NCI-H82 (cell line): Measurements from ENCODE around the gene SP3.

Source experiments
- DNase-seq: peaks from one replicate; lab custom pipeline; 2025; lab: John Stamatoyannopoulos, UW

Gene SP3

DNA sequence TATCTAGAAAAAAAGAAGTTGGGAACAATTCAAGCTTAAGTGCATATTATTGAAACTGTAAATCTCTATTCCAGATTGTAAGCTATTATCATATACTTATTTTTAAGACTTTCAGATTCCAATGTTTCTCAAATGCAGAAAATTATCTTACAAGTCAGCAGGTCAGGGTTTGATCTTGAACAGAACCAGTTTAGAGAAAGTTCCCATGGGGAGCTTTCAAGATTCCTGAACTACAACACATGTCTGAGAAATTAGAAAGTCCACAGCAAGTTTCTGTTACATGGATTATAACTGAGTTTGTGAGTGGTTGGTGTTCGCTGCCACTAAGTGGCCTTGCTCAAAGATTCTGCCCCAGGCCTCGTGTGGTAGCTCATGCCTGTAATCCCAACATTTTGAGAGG, 31.6 kb upstream of the SP3 start:
- DNase-seq, result no peak

DNA sequence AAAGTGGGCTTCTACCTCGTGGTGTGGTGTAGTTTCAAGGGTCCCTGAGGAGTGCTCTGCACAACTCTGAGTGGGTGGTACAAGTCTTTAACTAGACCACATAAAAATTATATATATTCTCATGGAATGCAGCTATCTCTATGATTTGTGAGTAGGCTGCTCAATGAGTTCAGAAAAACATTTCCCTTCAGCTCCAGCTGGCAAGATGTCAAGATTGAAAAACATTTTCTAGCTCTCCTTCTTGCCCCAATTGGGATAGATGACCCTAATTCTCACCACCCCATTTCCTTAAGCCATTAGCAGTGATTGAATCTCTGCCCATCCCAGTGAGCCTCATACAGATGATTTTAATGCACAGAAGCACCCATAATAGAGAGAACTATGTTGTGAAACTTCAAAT, 28.3 kb upstream of the SP3 start:
- DNase-seq, result no peak

DNA sequence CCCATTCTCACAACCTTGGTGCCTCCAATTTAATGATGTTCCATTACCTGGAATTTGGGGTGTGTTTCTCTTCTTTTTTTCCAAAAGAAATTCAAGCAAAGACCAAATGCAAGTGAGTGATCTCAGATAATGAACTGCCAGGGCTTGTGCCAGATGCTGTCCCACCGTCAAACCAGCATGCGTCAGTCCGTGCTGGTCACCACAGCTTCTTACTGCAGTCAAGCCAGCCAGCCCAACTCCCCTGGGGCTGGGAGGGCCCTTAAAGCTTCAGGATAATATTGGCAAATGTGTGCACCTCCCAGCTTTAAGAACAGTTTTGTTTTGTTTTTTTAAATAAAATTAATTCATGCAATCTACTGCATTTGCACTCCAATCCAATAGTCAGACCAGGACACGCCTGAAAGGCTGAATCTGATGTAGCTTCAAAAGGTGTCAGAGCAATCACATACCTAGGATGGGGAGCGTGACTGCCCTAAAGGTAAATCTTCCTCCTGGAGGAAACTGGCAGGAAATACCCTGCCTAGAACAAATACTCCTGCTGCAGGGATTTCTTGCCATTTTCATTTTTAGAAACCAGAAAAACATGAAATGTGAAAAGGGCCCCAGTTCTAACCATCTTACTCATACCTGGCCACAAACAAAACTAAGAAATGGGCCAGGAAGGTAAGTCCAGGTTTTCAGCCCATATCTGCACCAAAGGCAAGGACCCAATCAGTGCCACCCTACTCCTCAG, 26.8 kb upstream of the SP3 start:
- peak; percentile 16 for DNase-seq

DNA sequence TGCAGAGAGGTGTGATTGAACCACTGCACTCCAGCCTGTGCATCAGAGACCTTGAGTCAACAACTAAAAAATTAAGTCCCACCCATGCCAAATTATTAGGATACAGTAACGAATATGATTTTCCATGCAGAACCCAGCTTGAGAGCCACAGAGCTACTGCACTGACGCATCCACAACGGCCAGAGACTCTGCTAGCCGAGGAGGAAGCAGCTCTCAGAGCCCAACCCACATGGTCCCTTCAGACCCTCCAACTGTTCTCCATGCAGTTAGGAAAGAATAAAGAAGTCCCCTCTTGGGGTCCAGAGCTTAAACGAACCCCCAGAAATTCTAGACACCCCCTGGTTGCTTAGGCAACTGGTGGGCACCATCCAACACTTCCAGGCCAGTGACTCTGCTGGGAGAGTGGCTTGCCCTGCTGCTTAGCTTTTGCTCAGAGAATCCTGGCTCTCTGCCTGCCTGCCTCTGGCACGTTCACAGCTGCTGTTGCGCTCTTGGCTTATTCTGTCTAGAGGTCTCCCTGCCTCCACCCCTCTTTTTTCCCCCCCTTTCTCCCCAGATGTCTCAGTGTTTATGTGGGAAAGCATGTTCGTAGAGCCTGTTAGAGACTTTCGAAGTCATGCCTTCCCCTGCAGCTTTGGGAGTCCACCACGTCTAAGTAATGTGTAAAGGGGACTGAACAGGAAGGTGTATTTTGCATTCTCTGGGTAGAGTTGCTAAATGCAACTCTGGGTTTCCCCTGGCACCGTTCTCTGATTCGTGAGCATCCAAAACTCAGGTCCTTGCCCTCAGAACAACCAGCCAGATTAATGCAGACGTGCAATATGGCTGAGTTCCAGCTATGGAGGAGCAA, 26.0 kb upstream of the SP3 start:
- DNase-seq, result peak; percentile 61

DNA sequence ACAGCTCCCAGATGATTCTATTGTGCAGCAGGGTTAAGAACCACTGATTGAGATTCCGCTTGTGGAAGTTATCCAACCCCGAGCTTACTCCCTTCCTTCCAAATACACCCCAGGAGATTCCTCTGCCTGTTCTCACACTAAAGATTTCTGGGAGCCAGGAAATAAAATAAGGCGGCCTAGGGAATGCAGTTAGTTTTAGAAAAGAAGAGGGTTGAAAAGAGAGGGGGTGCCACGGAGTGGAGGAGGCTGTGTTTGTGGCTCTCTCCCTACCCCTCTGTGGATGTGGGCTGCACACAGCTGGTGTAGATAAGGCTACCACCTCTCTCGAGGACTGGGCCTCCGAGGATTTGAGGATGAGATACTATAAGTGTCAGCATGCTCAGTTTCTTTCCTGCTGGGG, 25.1 kb upstream of the SP3 start:
- DNase-seq, result no peak

DNA sequence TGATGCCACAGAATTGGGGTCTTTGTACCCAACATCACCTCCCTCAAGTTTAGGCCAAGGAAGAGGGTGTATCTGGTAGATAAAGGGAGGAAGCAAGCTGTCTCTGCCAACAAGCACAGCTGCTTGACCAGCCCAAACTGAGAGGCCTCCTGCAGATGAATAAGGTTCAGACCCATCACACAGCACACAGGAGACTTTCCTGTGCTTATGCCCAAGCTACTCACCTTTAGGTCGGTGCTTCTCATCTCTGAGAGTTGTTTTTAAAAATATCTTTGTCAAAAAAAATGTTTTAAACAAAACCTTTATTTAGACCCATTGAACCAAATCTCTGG, 24.7 kb upstream of the SP3 start:
- DNase-seq, result no peak

DNA sequence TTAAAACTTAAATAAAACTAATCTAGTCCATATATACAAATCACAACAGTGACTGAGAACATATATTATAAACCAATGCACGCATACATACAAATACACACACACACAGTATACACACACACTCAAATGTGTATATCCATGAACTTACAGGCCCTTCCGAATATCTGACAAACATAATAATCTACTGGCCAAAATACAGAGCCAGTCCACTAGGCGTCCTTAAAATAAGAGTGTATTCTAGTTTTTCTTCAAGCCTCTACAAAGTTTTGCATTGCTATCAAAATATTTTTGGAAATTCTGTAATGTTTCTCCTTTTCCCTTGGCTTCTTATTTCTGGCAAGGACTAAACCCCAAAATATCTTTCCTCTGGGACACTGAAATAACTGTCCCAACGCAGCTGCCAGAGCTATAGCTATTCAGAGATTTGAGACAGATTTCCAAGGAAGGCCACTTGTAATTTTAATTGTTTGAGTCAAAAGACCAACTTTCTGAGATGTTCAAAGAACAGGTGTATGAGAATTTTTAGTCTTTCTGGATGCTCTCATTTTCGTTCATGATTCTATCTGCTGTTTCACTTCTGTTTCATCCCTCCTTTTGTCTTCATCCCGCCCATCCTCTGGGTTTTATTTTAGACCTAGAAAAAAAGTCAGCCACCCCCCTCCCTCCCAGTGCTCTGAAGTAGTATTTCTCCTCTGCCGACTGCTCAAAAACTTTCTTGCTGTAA, 24.1 kb upstream of the SP3 start:
- DNase-seq, result no peak

DNA sequence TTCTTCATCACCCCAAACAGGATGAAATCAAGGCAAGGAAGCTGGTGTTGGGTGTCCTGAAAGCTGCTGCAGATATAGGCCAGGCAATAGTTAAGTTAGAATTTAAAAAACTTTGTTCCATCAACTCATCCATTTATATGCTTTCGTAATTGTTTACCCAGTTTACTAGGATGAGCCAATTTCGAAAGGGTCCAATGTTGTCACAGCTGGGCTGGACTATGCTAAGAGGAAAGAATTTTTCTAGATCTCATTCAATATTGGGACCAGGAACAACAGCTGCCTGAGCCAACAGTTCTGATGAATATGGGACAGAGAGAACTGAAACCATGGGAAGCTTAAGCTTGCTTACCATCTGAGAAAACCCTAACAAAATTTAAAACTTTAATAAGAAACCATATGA, 21.6 kb upstream of the SP3 start:
- no peak for DNase-seq

DNA sequence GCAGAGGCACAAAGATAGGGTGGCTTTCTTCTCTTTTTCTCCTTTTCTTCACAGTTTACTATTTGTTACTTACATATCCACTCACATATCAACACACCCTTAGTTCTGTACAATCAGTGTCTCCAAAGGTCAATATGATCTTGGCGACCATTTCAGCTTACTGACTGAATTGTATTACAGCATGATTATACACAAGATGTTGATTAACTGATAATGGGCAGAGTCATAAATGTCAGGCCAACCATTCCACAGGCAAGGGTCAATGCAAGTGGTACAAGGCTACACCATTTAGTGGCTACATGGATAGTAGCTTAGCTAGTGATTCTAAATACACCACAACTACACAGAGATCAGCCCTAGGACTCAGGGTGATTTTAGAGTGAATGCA, 20.4 kb upstream of the SP3 start:
- no peak for DNase-seq

DNA sequence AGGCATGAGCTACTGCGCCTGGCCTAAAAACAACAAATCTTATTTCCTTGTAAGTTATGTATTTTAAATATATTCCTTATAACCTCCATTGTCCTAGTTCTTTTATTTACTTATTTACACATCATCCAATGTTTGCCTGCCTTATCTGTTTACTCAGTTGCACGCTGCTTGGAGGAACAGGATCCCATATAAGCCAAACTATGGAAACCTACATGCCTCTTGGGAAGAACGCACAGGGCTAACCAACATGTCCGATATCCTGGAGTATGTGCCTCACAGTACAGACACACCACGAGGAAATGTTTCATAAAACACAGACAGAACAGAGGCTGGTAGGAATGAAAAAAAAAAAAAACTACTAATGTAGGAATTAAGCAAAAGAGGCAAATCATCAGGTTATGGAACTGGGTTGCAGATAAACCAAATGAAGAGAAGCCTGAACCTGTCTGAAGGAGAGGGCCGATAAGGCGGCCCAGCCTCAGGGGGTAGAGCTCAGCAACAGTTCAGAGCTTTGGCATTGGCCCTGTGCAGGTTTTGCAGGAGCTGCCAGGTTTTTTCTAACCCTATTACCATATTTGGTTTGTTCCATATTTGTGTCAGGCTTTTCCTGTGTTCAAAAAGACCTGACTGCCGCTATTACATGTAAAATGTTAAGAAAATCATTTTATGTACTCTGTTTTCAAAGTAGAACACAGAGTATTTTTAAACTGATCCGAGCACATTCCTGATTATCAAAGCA, 19.9 kb upstream of the SP3 start:
- no peak for DNase-seq

DNA sequence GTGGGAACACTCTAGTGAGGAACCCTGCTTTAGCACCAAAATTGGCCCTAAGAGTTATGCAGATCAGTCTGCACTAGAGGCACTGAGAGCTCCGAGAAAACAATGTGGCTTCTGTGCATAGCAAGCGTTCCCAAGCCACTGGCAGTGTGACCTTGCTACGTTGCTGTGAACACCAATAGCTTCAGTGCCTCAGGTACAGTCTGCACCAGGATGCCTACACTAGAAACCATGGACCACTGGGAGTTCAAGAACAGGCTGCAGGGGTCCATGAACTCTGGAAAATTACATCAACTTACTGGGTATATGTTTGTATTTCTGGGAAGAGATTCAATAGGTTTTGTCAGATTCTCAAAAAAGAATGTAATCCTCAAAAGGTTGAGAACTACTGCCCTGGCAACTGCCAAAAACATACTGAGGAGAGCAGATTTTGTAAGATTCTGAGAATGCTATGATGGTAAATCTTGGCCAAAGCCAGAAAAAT, 18.3 kb upstream of the SP3 start:
- no peak for DNase-seq

DNA sequence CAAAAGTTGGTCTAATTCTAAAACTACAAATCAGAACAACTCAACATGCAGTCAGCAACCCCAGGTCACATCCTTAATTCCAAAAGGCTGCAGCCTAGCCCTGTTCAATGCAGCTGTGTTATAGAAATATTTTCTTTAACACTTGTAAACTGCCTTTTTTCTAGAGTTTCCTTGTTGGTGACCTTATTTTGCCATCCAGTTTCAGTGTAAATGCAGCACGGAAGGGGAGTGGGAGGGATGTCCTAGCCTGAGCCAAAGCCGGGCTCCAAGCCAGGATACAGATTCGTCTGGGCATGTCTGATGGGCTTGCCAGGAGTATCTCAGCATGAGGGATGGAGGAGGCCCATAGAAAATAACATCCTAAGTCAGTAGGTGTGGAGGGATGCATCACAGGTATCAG, 17.7 kb upstream of the SP3 start:
- no peak for DNase-seq

DNA sequence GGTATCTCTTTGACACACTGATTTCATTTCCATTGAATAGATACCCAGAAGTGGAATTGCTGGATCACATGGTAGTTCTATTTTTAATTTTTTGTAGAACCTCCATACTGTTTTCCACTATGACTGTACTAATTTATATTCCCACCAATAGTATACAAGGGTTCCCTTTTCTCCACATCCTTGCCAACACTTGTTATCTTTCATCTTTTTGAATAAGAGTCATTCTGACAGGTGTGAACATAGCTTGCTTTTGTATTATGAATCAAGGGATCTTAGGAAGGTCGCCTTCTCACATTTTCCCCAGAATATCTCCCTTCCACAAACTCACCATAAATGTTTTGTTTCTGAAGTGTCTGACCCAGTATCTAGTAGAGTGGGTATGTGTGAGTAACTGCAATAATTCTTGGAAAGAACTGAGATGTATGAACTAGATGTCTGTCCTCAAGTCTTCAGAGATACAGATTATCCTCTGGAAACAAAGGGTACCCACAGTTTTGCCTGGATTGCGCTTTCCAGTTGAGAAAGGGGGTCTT, 17.1 kb upstream of the SP3 start:
- DNase-seq, result no peak

DNA sequence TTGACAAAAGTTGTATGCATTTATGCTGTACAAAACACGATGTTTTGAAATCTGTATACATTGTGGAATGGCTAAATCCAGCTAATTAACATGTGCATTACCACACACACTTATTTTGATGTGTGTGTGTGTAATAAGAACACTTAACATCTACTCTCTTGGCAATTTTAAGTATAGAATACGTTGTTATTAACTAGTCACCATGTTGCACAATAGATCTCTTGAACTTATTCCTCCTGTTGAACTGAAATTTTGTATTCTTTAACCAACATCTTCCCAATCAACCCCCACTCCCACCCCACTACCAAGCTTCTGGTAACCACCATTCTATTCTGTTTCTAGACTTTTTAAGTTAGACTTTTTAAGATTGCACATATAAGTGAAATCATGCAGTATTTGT, 16.3 kb upstream of the SP3 start:
- DNase-seq, result no peak

DNA sequence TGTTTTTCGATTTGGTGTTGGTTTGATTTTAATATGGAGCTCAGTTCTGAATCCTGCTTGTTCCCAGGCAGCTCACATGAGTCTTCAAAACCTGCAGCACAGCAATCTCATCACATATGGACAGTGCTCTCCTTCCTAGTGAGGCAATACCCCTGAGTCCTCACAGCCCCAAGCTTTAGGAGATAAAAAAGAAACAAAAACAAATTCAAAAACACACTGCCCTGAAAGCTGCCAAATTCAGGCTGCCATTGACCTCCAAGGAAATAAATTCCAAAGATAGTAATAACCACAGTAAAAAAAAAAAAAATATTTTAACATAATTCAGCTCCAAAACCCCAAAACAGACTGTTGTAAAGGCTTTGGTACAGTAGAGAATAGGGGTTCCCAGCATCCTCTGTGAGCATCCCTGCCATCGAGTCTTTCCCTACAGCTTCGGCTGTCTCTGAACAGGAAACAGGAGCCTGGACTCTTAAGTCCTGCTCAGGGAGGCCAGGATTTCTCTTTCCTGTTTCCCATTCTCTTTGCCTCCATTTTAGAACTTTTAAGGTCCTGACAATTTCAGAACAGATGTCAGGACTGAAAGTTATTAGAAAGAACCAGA, 14.7 kb upstream of the SP3 start:
- peak; percentile 5 for DNase-seq

DNA sequence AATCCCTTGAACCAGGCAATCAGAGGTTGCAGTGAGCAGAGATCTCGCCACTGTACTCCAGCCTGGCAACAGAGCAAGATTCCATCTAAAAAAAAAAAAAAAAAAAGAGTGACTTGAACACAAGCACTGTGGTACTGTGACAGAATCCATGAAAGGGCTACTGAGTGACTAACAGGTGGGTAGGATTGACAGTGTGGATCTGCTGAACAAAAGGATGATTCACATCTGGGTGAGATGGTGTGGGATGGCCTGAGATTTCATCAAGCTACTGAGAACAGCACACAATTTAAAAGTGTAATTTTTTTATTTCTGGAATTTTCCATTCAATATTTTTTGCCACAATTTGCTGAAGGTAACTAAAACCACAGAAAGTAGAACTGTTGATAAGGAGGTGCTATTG, 13.3 kb upstream of the SP3 start:
- DNase-seq, result no peak

DNA sequence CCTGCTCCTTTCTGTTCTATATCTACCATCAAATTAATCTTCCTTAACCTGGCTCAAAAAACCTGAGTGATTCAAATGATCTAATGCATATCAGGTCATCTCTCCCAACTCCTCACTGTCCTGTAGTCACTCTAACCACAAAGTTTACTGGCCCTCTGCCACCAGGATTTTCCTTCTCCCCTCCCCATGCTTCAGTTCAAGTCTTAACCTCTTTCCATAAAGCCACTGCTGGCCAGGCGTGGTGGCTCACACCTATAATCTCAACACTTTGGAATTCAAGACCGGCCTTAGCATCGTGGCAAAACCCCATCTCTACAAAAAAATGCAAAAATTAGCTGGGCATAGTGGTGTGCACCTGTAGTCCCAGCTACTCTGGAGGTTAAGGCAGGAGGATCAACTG, 7.5 kb upstream of the SP3 start:
- no peak for DNase-seq

DNA sequence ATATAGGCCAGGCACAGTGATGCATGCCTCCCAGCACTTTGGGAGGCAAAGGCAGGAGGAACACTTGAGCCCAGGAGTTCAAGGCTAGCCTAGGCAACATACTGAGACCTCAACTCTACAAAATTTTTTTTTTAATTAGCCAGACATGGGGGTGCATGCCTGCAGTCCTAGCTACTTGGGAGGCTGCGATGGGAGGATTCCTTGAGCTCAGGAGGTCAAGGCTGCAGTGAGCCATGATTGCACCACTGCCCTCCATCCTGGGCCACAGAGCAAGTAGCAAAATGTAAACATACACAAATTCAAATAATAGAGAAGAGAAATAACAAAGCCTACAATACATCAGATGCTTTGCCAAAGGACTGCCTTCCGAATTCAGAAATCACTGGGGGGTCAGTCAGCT, 7.0 kb upstream of the SP3 start:
- no peak for DNase-seq

DNA sequence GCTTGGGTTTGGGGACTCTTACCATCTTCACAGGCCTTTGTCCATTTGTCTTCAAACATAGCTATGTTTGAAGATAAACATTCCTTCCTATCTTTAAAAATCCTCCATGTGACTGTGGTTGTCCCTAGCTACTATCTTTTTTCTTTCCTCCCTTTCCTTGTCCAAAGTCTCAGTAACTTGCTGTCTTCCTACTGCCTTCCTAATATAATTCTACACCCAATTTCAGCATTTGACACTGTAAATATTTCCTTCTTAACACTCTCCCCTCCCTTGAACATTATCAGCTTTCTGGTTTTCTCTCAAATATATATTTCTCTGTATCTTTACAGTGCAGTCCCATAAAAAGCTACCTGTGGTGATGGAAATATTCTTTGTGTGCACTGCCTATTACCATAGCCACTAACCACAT, 5.3 kb upstream of the SP3 start:
- no peak for DNase-seq

DNA sequence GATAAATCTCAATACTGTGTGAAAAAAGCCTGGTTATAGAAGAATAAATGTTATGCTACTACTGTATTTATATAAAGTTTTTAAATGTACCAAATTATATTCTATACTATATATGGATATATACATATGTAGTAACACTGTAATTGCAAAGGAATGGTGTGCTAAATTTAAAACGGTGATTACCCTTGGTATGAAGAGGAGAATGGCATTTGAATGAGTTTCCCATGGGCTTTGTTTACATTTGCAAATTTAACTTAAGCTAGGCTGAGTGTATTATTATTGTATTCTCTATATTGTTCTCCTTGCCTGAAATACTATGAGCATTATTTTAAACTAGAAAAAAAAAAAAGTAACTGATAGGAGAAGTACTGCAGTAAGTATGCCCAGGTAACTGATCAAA, 4.7 kb upstream of the SP3 start:
- DNase-seq, result no peak

DNA sequence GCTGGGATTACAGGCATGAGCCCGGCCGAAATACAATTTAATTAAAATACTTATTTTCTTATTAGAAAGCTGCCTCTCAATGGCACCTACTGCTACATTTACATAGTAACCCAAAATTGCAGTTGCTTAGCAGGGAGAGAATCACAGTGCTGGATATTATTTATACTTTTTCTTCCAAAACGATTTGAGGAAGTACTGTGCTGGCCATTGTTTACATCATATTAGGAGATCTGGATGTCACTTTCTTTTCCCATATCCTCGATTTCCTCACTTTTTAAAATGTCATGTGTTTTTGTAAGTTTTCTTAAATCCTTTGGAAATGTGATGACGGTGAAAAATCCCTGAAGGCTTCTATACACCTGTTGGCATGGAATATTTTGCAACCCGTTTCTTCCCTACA, 3.4 kb upstream of the SP3 start:
- no peak for DNase-seq
